HepG2 (cell line): ENCODE results near the gene CTCF. TPM values are rescaled to one million over a fixed set of nuclear protein-coding genes. Genes with fewer than 3 reads are reported as not detected.

Experiments
- CC2D1A ChIP-seq: sonication (generic); formaldehyde crosslinking; IDR thresholded peaks from 2 replicates; pipeline ENCODE4 v1.8.1; 2023; ENCODE audit warnings: mild to moderate bottlenecking, missing genetic modification reagents
- IRX3 ChIP-seq: sonication (generic); formaldehyde crosslinking; IDR thresholded peaks from 2 replicates; pipeline ENCODE4 v1.8.1; 2023; ENCODE audit warnings: mild to moderate bottlenecking, low read depth, missing genetic modification reagents, borderline replicate concordance
- MATR3 ChIP-seq: sonication (generic); formaldehyde crosslinking; IDR thresholded peaks from 2 replicates; pipeline ENCODE4 v1.4.0; 2020; ENCODE audit warnings: missing genetic modification reagents
- NFKBIZ ChIP-seq: IDR thresholded peaks from 2 replicates; pipeline ENCODE4 v1.6.1; 2018; ENCODE audit warnings: missing genetic modification reagents, missing compliant biosample characterization
- RORA ChIP-seq: sonication (generic); formaldehyde crosslinking; IDR thresholded peaks from 2 replicates; pipeline ENCODE4 v1.5.0; 2020; ENCODE audit warnings: mild to moderate bottlenecking, missing genetic modification reagents, moderate library complexity
- SAFB2 ChIP-seq: sonication (generic); formaldehyde crosslinking; IDR thresholded peaks from 2 replicates; pipeline ENCODE4 v1.5.1; 2020; ENCODE audit warnings: missing genetic modification reagents, low read depth, mild to moderate bottlenecking, borderline replicate concordance
- SALL2 ChIP-seq: sonication (generic); formaldehyde crosslinking; IDR thresholded peaks from 2 replicates; pipeline ENCODE4 v1.8.1; 2023; ENCODE audit warnings: mild to moderate bottlenecking, missing genetic modification reagents, inconsistent platforms
- SOX13 ChIP-seq, 3 experiments: fragments of 450-650 bp in 1 of 3; sonication (generic) in 1 of 3; formaldehyde crosslinking in 1 of 3; IDR thresholded peaks in 2 of 3; conservative IDR thresholded peaks in 1 of 3; 2 replicates each; pipeline versions ENCODE4 v1.5.0 to v1.6.1; 2016 to 2020; ENCODE audit warnings: antibody characterized with exemption in 1 of 3, mild to moderate bottlenecking in 1 of 3, missing compliant biosample characterization in 1 of 3, missing genetic modification reagents in 1 of 3, moderate library complexity in 1 of 3
- ZNF317 ChIP-seq: sonication (generic); formaldehyde crosslinking; IDR thresholded peaks from 2 replicates; pipeline ENCODE4 v1.5.0; 2020; ENCODE audit warnings: mild to moderate bottlenecking, missing genetic modification reagents
- ZNF75D ChIP-seq: sonication (generic); formaldehyde crosslinking; IDR thresholded peaks from 2 replicates; pipeline ENCODE4 v1.8.1; 2023; ENCODE audit warnings: missing genetic modification reagents, mild to moderate bottlenecking, borderline replicate concordance
- ZNF768 ChIP-seq: sonication (generic); formaldehyde crosslinking; IDR thresholded peaks from 2 replicates; pipeline ENCODE4 v1.4.0; 2020; ENCODE audit warnings: missing genetic modification reagents
- polyA plus RNA-seq, 8 experiments: library from polyadenylated mRNA; depleted of rRNA in 3 of 8; stranded (reverse) in 7 of 8; unstranded in 1 of 8; fragments of >200 nt; fragmentation: Illumina TruSeq in 4 of 8; extraction: Trizol in 4 of 8; gene quantifications; 2 replicates each; pipeline versions ENCODE4 v1.2.1 to v1.2.3, GENCODE V29; 2011 to 2016; ENCODE audit warnings: low read depth in 4 of 8, missing spikeins in 1 of 8, mixed read lengths in 1 of 8; ENCODE audit not compliant: insufficient read depth in 1 of 8
- total RNA-seq, 5 experiments: library from RNA; depleted of rRNA; stranded (reverse); fragments of >200 nt; fragmentation: Illumina TruSeq; extraction: Trizol; gene quantifications; 2 replicates each; pipeline ENCODE4 v1.2.3, GENCODE V29; 2016; ENCODE audit warnings: low read depth in 1 of 5
- TF ChIP-seq, protein P1 (sequence below): sonication (generic); formaldehyde crosslinking; IDR thresholded peaks from 2 replicates; pipeline ENCODE4 v1.4.0; 2020; ENCODE audit warnings: missing genetic modification reagents
- TF ChIP-seq, protein P2 (sequence below): sonication (generic); formaldehyde crosslinking; IDR thresholded peaks from 2 replicates; pipeline ENCODE4 v1.4.0; 2020; ENCODE audit warnings: mild to moderate bottlenecking, missing genetic modification reagents
- TF ChIP-seq, protein P3 (sequence below): sonication (generic); formaldehyde crosslinking; IDR thresholded peaks from 2 replicates; pipeline ENCODE4 v1.4.0; 2020; ENCODE audit warnings: missing genetic modification reagents, mild to moderate bottlenecking, borderline replicate concordance
- TF ChIP-seq, protein P4 (sequence below): sonication (generic); formaldehyde crosslinking; IDR thresholded peaks from 2 replicates; pipeline ENCODE4 v1.8.0; 2022; ENCODE audit warnings: mild to moderate bottlenecking, missing genetic modification reagents, moderate library complexity

Gene CTCF
- total and polyA plus RNA-seq, 2 of the 13 experiments (the other 11 are each of a cell fraction or from before 2014, with no cell fraction given): 19.5 to 37.5 TPM

DNA sequence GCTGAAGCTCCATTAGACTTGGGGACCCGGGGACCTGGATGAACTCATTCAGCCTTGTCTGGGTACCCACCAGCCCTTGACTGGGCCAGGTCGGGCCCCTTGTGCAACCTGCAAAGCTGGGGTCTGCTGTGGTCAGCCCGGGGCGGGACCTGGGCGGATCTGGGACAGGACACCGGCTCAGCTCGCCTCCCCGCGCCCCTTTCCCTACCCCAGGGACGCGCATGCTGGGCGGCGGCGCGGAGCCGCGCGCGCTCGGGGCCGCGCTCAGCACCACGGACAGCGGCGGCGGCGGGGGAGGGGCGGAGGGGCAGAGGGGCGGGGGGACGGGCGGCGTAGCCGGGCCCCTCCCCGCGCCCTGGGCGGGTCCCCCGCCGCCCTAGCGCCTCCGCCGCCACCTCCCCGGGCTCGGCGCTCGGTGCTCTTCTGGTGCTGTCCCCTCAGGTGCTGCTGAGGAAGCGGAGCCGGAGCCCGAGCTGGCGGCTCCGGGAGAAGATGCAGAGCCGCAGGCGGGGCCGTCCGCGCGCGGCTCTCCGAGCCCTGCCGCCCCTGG lies 90.3 kb downstream of the CTCF start (continued):
- TF ChIP-seq, protein P1, sequence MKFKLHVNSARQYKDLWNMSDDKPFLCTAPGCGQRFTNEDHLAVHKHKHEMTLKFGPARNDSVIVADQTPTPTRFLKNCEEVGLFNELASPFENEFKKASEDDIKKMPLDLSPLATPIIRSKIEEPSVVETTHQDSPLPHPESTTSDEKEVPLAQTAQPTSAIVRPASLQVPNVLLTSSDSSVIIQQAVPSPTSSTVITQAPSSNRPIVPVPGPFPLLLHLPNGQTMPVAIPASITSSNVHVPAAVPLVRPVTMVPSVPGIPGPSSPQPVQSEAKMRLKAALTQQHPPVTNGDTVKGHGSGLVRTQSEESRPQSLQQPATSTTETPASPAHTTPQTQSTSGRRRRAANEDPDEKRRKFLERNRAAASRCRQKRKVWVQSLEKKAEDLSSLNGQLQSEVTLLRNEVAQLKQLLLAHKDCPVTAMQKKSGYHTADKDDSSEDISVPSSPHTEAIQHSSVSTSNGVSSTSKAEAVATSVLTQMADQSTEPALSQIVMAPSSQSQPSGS: 0 out of 2 replicates have a peak, but pooled peaks have one; percentile 13
- TF ChIP-seq, protein P2, sequence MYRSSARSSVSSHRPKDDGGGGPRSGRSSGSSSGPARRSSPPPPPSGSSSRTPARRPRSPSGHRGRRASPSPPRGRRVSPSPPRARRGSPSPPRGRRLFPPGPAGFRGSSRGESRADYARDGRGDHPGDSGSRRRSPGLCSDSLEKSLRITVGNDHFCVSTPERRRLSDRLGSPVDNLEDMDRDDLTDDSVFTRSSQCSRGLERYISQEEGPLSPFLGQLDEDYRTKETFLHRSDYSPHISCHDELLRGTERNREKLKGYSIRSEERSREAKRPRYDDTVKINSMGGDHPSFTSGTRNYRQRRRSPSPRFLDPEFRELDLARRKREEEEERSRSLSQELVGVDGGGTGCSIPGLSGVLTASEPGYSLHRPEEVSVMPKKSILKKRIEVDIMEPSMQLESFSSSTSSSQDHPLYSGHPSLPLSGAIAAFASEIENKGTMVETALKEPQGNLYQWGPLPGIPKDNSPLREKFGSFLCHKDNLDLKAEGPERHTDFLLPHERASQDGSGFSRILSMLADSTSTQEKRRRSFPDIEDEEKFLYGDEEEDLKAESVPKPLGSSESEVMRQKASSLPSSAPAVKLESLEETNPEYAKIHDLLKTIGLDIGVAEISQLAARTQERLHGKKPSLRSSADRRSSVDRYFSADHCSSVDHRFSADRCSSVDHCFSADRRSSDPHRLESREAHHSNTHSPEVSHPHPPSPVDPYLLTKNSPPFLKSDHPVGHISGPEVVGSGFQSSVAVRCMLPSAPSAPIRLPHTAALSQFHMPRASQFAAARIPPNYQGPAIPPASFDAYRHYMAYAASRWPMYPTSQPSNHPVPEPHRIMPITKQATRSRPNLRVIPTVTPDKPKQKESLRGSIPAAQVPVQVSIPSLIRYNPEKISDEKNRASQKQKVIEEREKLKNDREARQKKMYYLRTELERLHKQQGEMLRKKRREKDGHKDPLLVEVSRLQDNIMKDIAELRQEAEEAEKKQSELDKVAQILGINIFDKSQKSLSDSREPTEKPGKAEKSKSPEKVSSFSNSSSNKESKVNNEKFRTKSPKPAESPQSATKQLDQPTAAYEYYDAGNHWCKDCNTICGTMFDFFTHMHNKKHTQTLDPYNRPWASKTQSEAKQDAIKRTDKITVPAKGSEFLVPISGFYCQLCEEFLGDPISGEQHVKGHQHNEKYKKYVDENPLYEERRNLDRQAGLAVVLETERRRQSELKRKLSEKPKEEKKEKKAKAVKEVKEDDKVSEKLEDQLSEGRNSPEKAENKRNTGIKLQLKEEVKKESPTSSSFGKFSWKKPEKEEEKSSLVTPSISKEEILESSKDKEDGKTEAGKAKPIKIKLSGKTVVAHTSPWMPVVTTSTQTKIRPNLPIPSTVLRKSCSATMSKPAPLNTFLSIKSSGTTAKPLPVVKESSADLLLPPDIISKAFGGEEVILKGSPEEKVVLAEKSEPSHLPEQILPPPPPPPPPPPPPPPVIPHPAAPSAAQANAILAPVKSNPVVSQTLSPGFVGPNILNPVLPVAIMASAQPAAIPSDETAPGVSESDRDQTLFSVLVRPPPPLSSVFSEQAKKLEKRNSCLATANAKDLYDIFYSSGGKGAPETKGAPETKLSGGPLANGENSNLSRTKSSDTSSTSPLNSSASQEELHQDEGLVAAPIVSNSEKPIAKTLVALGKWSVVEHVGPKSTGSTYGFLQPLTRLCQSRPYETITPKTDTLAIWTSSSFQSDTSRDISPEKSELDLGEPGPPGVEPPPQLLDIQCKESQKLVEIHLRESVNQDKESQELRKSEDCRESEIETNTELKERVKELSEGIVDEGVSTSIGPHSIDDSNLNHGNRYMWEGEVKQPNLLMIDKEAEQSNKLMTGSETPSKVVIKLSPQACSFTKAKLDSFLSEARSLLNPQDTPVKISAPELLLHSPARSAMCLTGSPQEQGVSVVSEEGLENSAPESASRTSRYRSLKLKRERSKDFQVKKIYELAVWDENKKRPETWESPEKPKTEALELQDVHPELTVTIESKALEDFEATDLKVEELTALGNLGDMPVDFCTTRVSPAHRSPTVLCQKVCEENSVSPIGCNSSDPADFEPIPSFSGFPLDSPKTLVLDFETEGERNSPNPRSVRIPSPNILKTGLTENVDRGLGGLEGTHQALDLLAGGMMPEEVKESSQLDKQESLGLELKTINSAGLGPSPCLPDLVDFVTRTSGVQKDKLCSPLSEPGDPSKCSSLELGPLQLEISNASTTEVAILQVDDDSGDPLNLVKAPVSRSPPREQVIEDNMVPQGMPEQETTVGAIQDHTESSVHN (CRISPR knock-in tag): no peak
- TF ChIP-seq NFKBIZ (CRISPR knock-in tag) (no peak), ZNF768 (peak; percentile 68; the same call in 1 of the 2 replicates), SALL2 (CRISPR knock-in tag) (no peak), SAFB2 (CRISPR knock-in tag) (0 out of 2 replicates have a peak, but pooled peaks have one; percentile 60), CC2D1A (CRISPR knock-in tag) (no peak), ZNF317 (CRISPR knock-in tag) (no peak), MATR3 (CRISPR knock-in tag) (no peak), SOX13 (IDR thresholded peaks at IDR 0.05) (no peak), SOX13 (CRISPR knock-in tag; conservative IDR thresholded peaks at IDR 0.05 in 1 of 2, IDR thresholded peaks at IDR 0.05 in 1 of 2) (peak in 1 of 2 experiments; percentile 24; a peak in 1 of 4 replicates), ZNF75D (0 out of 2 replicates have a peak, but pooled peaks have one; percentile 56), RORA (CRISPR knock-in tag) (no peak), IRX3 (CRISPR knock-in tag) (no peak)
- TF ChIP-seq, protein P3, sequence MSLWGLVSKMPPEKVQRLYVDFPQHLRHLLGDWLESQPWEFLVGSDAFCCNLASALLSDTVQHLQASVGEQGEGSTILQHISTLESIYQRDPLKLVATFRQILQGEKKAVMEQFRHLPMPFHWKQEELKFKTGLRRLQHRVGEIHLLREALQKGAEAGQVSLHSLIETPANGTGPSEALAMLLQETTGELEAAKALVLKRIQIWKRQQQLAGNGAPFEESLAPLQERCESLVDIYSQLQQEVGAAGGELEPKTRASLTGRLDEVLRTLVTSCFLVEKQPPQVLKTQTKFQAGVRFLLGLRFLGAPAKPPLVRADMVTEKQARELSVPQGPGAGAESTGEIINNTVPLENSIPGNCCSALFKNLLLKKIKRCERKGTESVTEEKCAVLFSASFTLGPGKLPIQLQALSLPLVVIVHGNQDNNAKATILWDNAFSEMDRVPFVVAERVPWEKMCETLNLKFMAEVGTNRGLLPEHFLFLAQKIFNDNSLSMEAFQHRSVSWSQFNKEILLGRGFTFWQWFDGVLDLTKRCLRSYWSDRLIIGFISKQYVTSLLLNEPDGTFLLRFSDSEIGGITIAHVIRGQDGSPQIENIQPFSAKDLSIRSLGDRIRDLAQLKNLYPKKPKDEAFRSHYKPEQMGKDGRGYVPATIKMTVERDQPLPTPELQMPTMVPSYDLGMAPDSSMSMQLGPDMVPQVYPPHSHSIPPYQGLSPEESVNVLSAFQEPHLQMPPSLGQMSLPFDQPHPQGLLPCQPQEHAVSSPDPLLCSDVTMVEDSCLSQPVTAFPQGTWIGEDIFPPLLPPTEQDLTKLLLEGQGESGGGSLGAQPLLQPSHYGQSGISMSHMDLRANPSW: no peak
- TF ChIP-seq, protein P4, sequence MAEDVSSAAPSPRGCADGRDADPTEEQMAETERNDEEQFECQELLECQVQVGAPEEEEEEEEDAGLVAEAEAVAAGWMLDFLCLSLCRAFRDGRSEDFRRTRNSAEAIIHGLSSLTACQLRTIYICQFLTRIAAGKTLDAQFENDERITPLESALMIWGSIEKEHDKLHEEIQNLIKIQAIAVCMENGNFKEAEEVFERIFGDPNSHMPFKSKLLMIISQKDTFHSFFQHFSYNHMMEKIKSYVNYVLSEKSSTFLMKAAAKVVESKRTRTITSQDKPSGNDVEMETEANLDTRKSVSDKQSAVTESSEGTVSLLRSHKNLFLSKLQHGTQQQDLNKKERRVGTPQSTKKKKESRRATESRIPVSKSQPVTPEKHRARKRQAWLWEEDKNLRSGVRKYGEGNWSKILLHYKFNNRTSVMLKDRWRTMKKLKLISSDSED (CRISPR knock-in tag): no peak; the same call in 1 of the 2 replicates
